GM19023 (cell line): ENCODE results near the gene CDCP2.

Source experiments
- ATAC-seq: cut with Tn5 transposase; IDR thresholded peaks from one replicate; pipeline ENCODE4 v1.9.1; 2021; ENCODE audit warnings: mild to moderate bottlenecking, moderate library complexity; ENCODE audit not compliant: unreplicated experiment

The CDCP2 gene

GRCh38 chr1:54152696-54153095, at the start of gene CDCP2:
Gene CDCP2, minus strand, starts transcription at chr1:54153000. Its CDS starts 78 bp downstream, at chr1:54152922.
- ATAC-seq, result no peak

GRCh38 chr1:54200519-54200997, 47.8 kb upstream of the CDCP2 start:
- no peak for ATAC-seq

- peak; percentile 96 for ATAC-seq
Measured at GRCh38 chr1:54199765-54200518, 47.1 kb upstream of the CDCP2 start, which contains the start of the genes CYB5RL and MRPL37. Gene CYB5RL, minus strand, starts transcription at chr1:54200030. Its CDS starts 4,414 bp downstream, at chr1:54195616. Gene MRPL37, plus strand, starts transcription at chr1:54200167. Its CDS starts 77 bp downstream, at chr1:54200244.

GRCh38 chr1:54199151-54199764, 46.5 kb upstream of the CDCP2 start:
- peak; percentile 1 for ATAC-seq

- ATAC-seq, result no peak
Measured at GRCh38 chr1:54193453-54193852, 40.7 kb upstream of the CDCP2 start.

GRCh38 chr1:54191525-54191924, 38.7 kb upstream of the CDCP2 start:
- no peak for ATAC-seq

- ATAC-seq, result no peak
Measured at GRCh38 chr1:54190526-54190925, 37.7 kb upstream of the CDCP2 start.

GRCh38 chr1:54188291-54188690, 35.5 kb upstream of the CDCP2 start:
- ATAC-seq, result no peak

GRCh38 chr1:54186056-54186455, 33.3 kb upstream of the CDCP2 start:
- no peak for ATAC-seq

GRCh38 chr1:54180701-54181360, 28.0 kb upstream of the CDCP2 start:
- no peak for ATAC-seq

- no peak for ATAC-seq
Measured at GRCh38 chr1:54178296-54179070, 25.7 kb upstream of the CDCP2 start.

- no peak for ATAC-seq
Measured at GRCh38 chr1:54177726-54178125, 24.9 kb upstream of the CDCP2 start.

- ATAC-seq, result no peak
Measured at GRCh38 chr1:54176621-54177327, 24.0 kb upstream of the CDCP2 start.

GRCh38 chr1:54174106-54174505, 21.3 kb upstream of the CDCP2 start:
- no peak for ATAC-seq

GRCh38 chr1:54173681-54174080, 20.9 kb upstream of the CDCP2 start:
- ATAC-seq, result no peak

- no peak for ATAC-seq
Measured at GRCh38 chr1:54172614-54173599, 20.1 kb upstream of the CDCP2 start.

GRCh38 chr1:54171606-54172005, 18.8 kb upstream of the CDCP2 start:
- ATAC-seq, result no peak

- no peak for ATAC-seq
Measured at GRCh38 chr1:54171016-54171415, 18.2 kb upstream of the CDCP2 start.

- ATAC-seq, result no peak
Measured at GRCh38 chr1:54169068-54169467, 16.3 kb upstream of the CDCP2 start.
